Thyroid gland (tissue), 4 donors: ENCODE results near the gene LRRC8B. TPM values are rescaled to one million over a fixed set of nuclear protein-coding genes. Genes with fewer than 3 reads are reported as not detected.

Experiments used
- DNase-seq, 2 donors: peaks; one replicate each; pipeline ENCODE4 v3.0.0-alpha.2; 2019
- H3K27ac ChIP-seq, 3 donors: fragments of 200-600 bp; sonication (generic); 1 replicate in 2 of 3; 2 replicates in 1 of 3; pipeline ENCODE4 v1.5.1; 2016 to 2019; ENCODE audit warnings: mild to moderate bottlenecking in 1 of 3, moderate library complexity in 1 of 3
- H3K27me3 ChIP-seq: fragments of 200-600 bp; sonication (generic); one replicate; pipeline ENCODE4 v1.5.1; 2019
- H3K36me3 ChIP-seq, 2 donors: fragments of 200-600 bp; sonication (generic); one replicate each; pipeline ENCODE4 v1.5.1; 2016 to 2019
- H3K4me1 ChIP-seq, 2 donors: fragments of 200-600 bp; sonication (generic); one replicate each; pipeline ENCODE4 v1.5.1; 2017 to 2019
- H3K4me3 ChIP-seq, 3 donors: fragments of 200-600 bp; sonication (generic); replicated peaks in 1 of 3; 1 replicate in 2 of 3; 2 replicates in 1 of 3; pipeline ENCODE4 v1.5.1; 2016; ENCODE audit warnings: mild to moderate bottlenecking in 1 of 3
- H3K9me3 ChIP-seq: fragments of 200-600 bp; sonication (generic); one replicate; pipeline ENCODE4 v1.5.1; 2017
- POLR2A ChIP-seq, 2 donors: fragments of 450-650 bp; IDR thresholded peaks; one replicate each; pipeline ENCODE4 v1.6.1; 2017; ENCODE audit warnings: antibody characterized with exemption in 2 of 2, mild to moderate bottlenecking in 2 of 2, moderate library complexity in 1 of 2
- WGBS, 2 donors: methylation state at CpG; one replicate each; pipeline ENCODE4 v1.1.5; 2017; 5-methylcytosine and 5-hydroxymethylcytosine counted together
- intact Hi-C: fragments of 100-400 bp; cut with DNase I; formaldehyde crosslinking; loops from one replicate; pipeline ENCODE4 v1.15.1; 2023
- total RNA-seq, 4 donors: library from RNA; depleted of rRNA; stranded (reverse); fragments of >200 nt; gene quantifications; one replicate each; pipeline ENCODE4 v1.2.3, GENCODE V29; 2016
- TF ChIP-seq, protein P1 (sequence below), 6 experiments: fragments of 200-600 bp in 3 of 6; fragments of 450-650 bp in 3 of 6; sonication (generic) in 3 of 6; IDR thresholded peaks; one replicate each; pipeline ENCODE4 v1.5.1; 2016 to 2019; ENCODE audit warnings: antibody characterized with exemption in 6 of 6, mild to moderate bottlenecking in 2 of 6, inconsistent platforms in 1 of 6, moderate library complexity in 1 of 6

Gene LRRC8B
- total RNA-seq, 4 donors from 2014 or later: 11.5 to 27.8 (median 24.4) TPM

DNA sequence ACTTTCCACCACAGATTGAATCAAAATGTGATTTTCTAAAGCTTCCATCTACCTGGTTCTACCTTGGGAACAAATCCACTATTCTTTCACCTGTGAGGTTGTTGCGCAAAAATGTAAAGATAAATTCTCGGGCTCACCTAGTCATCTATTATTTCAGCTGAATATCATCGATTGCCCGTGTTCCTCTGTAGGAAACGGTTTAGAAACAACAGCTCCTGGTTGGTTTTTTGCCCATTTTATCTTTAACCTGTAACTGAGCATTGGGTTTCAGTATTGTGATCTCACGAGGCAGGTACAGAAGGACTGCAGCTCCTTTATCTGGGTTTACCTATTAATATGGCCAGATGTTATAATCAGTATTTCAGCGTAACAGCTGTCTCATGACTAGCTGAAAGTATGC, 55.4 kb downstream of the LRRC8B start:
- Histone ChIP-seq H3K4me3 (no peak overlapping the region), H3K9me3 (no peaks in the 10 kb centered on the region), H3K4me1 (peaks cover 8 to 10% of the 10 kb centered on the region in 2 donors), H3K27me3 (no peaks in the 10 kb centered on the region), H3K27ac (no peak overlapping the region), H3K36me3 (no peaks in the 10 kb centered on the region)
- WGBS, 2 donors: 97 to 98% methylated on average over 7 of the region's 7 CpGs
- DNase-seq: no peak
- intact Hi-C loops: no loop called here
- TF ChIP-seq POLR2A (IDR thresholded peaks at IDR 0.05): no peak
- TF ChIP-seq, protein P1, sequence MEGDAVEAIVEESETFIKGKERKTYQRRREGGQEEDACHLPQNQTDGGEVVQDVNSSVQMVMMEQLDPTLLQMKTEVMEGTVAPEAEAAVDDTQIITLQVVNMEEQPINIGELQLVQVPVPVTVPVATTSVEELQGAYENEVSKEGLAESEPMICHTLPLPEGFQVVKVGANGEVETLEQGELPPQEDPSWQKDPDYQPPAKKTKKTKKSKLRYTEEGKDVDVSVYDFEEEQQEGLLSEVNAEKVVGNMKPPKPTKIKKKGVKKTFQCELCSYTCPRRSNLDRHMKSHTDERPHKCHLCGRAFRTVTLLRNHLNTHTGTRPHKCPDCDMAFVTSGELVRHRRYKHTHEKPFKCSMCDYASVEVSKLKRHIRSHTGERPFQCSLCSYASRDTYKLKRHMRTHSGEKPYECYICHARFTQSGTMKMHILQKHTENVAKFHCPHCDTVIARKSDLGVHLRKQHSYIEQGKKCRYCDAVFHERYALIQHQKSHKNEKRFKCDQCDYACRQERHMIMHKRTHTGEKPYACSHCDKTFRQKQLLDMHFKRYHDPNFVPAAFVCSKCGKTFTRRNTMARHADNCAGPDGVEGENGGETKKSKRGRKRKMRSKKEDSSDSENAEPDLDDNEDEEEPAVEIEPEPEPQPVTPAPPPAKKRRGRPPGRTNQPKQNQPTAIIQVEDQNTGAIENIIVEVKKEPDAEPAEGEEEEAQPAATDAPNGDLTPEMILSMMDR (IDR thresholded peaks at IDR 0.05): no peak

DNA sequence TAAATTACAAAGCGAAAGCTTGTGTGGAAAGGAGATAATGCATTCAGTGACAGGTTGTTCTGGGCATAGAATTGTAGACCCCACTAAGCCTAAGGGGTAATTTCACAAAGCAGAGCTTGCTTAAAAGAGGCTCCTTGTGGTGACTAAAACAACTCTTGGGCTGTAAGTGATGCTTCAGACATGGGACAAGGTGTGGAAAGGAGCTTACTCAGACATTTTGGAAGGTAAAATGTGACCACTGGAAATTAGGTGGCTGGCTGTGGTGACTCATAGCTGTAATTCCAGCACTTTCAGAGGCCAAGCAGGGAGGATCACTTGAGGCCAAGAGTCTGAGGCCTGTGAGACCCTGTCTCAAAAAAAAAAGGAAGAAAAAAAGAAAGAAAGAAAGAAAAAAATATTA, 57.2 kb downstream of the LRRC8B start:
- DNase-seq: no peak
- no peak for TF ChIP-seq POLR2A (IDR thresholded peaks at IDR 0.05)
- TF ChIP-seq, protein P1 (IDR thresholded peaks at IDR 0.05): no peak
- no peak overlapping the region for H3K27ac ChIP-seq
- no peaks in the 10 kb centered on the region for H3K36me3 ChIP-seq
- H3K4me1 ChIP-seq: peaks cover 8 to 10% of the 10 kb centered on the region in 2 donors
- no peaks in the 10 kb centered on the region for H3K27me3 ChIP-seq
- H3K4me3 ChIP-seq: no peak overlapping the region
- intact Hi-C loops: no loop called here
- H3K9me3 ChIP-seq: no peaks in the 10 kb centered on the region
- 97 to 98% methylated on average over 1 of the region's 1 CpG for WGBS, 2 donors

DNA sequence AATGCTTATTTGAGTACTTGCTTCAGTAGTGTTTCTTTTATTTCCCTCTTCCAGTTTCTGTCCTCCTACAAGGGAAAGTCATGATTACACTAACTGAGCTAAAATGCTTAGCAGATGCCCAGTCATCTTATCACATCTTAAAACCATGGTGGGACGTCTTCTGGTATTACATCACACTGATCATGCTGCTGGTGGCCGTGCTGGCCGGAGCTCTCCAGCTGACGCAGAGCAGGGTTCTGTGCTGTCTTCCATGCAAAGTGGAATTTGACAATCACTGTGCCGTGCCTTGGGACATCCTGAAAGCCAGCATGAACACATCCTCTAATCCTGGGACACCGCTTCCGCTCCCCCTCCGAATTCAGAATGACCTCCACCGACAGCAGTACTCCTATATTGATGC, 57.9 kb downstream of the LRRC8B start:
- Histone ChIP-seq H3K4me1 (peaks cover 8 to 10% of the 10 kb centered on the region in 2 donors), H3K4me3 (no peak overlapping the region), H3K9me3 (no peaks in the 10 kb centered on the region), H3K27me3 (no peaks in the 10 kb centered on the region), H3K36me3 (no peaks in the 10 kb centered on the region), H3K27ac (no peak overlapping the region)
- WGBS, 2 donors: 96 to 98% methylated on average over 9 of the region's 9 CpGs
- TF ChIP-seq, protein P1 (IDR thresholded peaks at IDR 0.05): no peak
- TF ChIP-seq POLR2A (IDR thresholded peaks at IDR 0.05): no peak
- intact Hi-C loops: no loop called here
- no peak for DNase-seq

DNA sequence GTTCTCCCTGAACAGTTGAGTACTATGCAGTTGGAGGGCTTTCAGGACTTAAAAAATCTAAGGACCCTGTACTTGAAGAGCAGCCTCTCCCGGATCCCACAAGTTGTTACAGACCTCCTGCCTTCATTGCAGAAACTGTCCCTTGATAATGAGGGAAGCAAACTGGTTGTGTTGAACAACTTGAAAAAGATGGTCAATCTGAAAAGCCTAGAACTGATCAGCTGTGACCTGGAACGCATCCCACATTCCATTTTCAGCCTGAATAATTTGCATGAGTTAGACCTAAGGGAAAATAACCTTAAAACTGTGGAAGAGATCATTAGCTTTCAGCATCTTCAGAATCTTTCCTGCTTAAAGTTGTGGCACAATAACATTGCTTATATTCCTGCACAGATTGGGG, 59.6 kb downstream of the LRRC8B start:
- H3K4me1 ChIP-seq: peaks cover 9 to 18% of the 10 kb centered on the region in 2 donors
- no peak overlapping the region for H3K4me3 ChIP-seq
- H3K36me3 ChIP-seq: no peaks in the 10 kb centered on the region
- TF ChIP-seq POLR2A (IDR thresholded peaks at IDR 0.05): no peak
- TF ChIP-seq, protein P1 (IDR thresholded peaks at IDR 0.05): no peak
- H3K27ac ChIP-seq: no peak overlapping the region
- peak; percentile 14 to 56 for DNase-seq
- H3K9me3 ChIP-seq: no peaks in the 10 kb centered on the region
- WGBS, 2 donors: 40 to 47% methylated on average over 2 of the region's 2 CpGs
- no peaks in the 10 kb centered on the region for H3K27me3 ChIP-seq
- intact Hi-C loops: no loop called here

DNA sequence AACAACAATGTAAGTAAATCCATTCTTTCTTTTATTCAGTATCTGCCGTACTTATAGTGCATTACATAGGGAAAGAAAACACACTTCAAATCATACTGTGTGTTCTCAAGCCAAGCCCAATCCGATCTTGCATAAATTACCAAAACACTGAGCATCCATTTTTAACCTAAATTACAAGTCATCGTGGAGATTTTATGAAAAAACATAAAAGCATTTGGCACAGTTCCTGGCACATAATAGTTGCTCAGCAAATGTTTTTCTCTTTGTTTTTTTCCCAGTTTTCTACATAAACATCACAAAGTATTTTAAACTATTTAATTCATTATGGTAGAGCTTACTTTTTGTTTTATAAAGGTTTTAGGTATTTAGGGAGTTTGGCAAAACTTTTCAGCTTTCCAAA, 60.2 kb downstream of the LRRC8B start:
- no peak for DNase-seq
- peaks cover 14 to 24% of the 10 kb centered on the region in 2 donors for H3K4me1 ChIP-seq
- no peak overlapping the region for H3K27ac ChIP-seq
- no peak overlapping the region for H3K4me3 ChIP-seq
- intact Hi-C loops: no loop called here
- WGBS, 2 donors: 94 to 95% methylated on average over 3 of the region's 3 CpGs
- TF ChIP-seq, protein P1 (IDR thresholded peaks at IDR 0.05): no peak
- TF ChIP-seq POLR2A (IDR thresholded peaks at IDR 0.05): no peak
- no peaks in the 10 kb centered on the region for H3K9me3 ChIP-seq
- no peaks in the 10 kb centered on the region for H3K27me3 ChIP-seq
- no peaks in the 10 kb centered on the region for H3K36me3 ChIP-seq
